Measurements from ENCODE around the gene L3MBTL4. TPM values are rescaled to one million over a fixed set of nuclear protein-coding genes. Genes with fewer than 3 reads are reported as not detected.

L3MBTL4 gene
- total and polyA plus RNA-seq, 10 of the 15 experiments (the other 5 are each of a cell fraction or from before 2014, with no cell fraction given): 1.3 to 8.7 (median 3.8) TPM

GRCh38 chr18:5958822-5959221, 455.9 kb downstream of the L3MBTL4 start (continued):
- TF ChIP-seq ZNF592 (IDR thresholded peaks at IDR 0.05) (no peak), CBX3 (IDR thresholded peaks at IDR 0.05; ENCODE audit: borderline replicate concordance, low read depth) (no peak), KDM1A (IDR thresholded peaks at IDR 0.05; ENCODE audit: borderline replicate concordance) (no peak), STAT3 (IDR thresholded peaks at IDR 0.05; ENCODE audit: low read depth, low read length) (no peak), CTCF (IDR thresholded peaks at IDR 0.05 in 2 of 3, conservative IDR thresholded peaks at IDR 0.05 in 1 of 3; ENCODE audit: control insufficient read depth in 2 of 3, extremely low read depth in 1 of 3, insufficient read depth in 1 of 3, low read depth in 3 of 3, low read length in 3 of 3) (no peak), NR2F1 (conservative IDR thresholded peaks at IDR 0.05) (no peak)

- no TSS peak for BruUV-seq (replicated peaks)
- Histone ChIP-seq H3K27me3 (replicated peaks in 1 of 2; ENCODE audit: control insufficient read depth in 2 of 2, insufficient read depth in 2 of 2, low read length in 1 of 2) (no peaks in the 10 kb centered on the region; a peak in 1 of 4 replicates), H2AFZ (ENCODE audit: control insufficient read depth, low read depth, low read length) (no peak overlapping the region), H3K79me2 (ENCODE audit: control insufficient read depth, insufficient read depth, low read length) (no peaks in the 10 kb centered on the region), H3K27ac (ENCODE audit: control insufficient read depth, insufficient read depth) (no peak overlapping the region), H3K9ac (ENCODE audit: control insufficient read depth, insufficient read depth, low read length) (no peak overlapping the region), H3K4me1 (ENCODE audit: control insufficient read depth, insufficient read depth, low read length) (no peaks in the 10 kb centered on the region), H3K4me3 (no peak overlapping the region), H3K4me2 (ENCODE audit: control insufficient read depth, insufficient read depth) (no peak overlapping the region), H4K20me1 (ENCODE audit: control insufficient read depth, insufficient read depth) (no peaks in the 10 kb centered on the region), H3K36me3 (ENCODE audit: control insufficient read depth in 2 of 2, insufficient read depth in 2 of 2, low read length in 1 of 2) (no peaks in the 10 kb centered on the region), H3K9me3 (replicated peaks; ENCODE audit: control insufficient read depth, insufficient read depth, low read length) (no peaks in the 10 kb centered on the region)
- intact Hi-C loops (cut with micrococcal nuclease; ENCODE audit: unreplicated experiment) (no loop called here), in situ Hi-C loops (cut with MboI) (no loop called here)
- CTCF ChIA-PET: interaction anchor here (1.0 kb wide), 1 partner anchor 16 kb away, joined by 3 read pairs; no protein-coding TSS in a partner anchor
- POLR2A ChIA-PET: no interaction called here
- 74% methylated on average over 5 of the region's 5 CpGs for WGBS (ENCODE audit: insufficient coverage, insufficient replicate concordance, low lambda C conversion rate, missing lambda C conversion rate)
- RAD21 ChIA-PET (ENCODE audit: unreplicated experiment): no interaction called here
- ATAC-seq: no peak
- DNase-seq (ENCODE audit: low read depth, low spot score): no peak
- SMC1A ChIA-PET (ENCODE audit: uncharacterized antibody, unreplicated experiment): no interaction called here
- no peak for FAIRE-seq
- no peak for TF ChIP-seq CBX5 (IDR thresholded peaks at IDR 0.05; ENCODE audit: low read depth)
- no peak for TF ChIP-seq SREBF1 (IDR thresholded peaks at IDR 0.05; ENCODE audit: low read length)
- no peak for TF ChIP-seq SRF (IDR thresholded peaks at IDR 0.05; ENCODE audit: low read depth in 2 of 2, low read length in 2 of 2)
- no peak for TF ChIP-seq PKNOX1 (IDR thresholded peaks at IDR 0.05)
- TF ChIP-seq IKZF1 (conservative IDR thresholded peaks at IDR 0.05): no peak
- TF ChIP-seq MLLT1 (IDR thresholded peaks at IDR 0.05): no peak
- TF ChIP-seq ZZZ3 (IDR thresholded peaks at IDR 0.05; ENCODE audit: control insufficient read depth, insufficient read length, low read depth): no peak
- TF ChIP-seq RCOR1 (conservative IDR thresholded peaks at IDR 0.05; ENCODE audit: low read depth, low read length): no peak
- no peak for TF ChIP-seq YY1 (IDR thresholded peaks at IDR 0.05; ENCODE audit: low read depth, low read length)
Measured at GRCh38 chr18:5955861-5956260, 458.9 kb downstream of the L3MBTL4 start.
